ENCODE results near the gene PCSK4. TPM values are rescaled to one million over a fixed set of nuclear protein-coding genes. Genes with fewer than 3 reads are reported as not detected.
A peak's percentile ranks its signal among the peaks of the same experiment; 100 is the strongest.

PCSK4 gene
- total RNA-seq, 1 experiment from 2014 or later, result 11.1 TPM

DNA sequence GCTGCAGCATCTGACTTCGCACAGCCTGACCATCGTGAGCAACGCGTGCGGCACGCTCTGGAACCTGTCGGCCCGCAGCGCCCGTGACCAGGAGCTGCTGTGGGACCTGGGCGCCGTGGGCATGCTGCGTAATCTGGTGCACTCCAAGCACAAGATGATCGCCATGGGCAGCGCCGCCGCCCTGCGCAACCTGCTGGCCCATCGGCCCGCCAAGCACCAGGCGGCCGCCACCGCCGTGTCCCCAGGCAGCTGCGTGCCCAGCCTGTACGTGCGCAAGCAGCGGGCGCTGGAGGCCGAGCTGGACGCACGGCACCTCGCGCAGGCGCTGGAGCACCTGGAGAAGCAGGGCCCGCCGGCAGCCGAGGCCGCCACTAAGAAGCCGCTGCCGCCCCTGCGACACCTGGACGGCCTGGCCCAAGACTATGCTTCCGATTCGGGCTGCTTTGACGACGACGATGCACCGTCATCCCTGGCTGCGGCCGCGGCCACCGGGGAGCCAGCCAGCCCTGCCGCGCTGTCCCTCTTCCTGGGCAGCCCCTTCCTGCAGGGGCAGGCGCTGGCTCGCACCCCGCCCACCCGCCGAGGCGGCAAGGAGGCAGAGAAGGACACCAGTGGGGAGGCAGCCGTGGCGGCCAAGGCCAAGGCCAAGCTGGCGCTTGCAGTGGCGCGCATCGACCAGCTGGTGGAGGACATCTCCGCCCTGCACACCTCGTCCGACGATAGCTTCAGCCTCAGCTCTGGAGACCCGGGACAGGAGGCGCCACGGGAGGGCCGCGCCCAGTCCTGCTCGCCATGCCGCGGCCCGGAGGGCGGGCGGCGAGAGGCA, 24.7 kb downstream of the PCSK4 start:
- BruUV-seq (replicated peaks), result no TSS peak
- no peaks in the 10 kb centered on the region for H3K9me3 ChIP-seq (ENCODE audit: control insufficient read depth in 1 of 2, insufficient read depth in 1 of 2, low read depth in 1 of 2, low read length in 2 of 2)
- DNase-seq (ENCODE audit: low read depth, low spot score) (no peak), ATAC-seq (no peak)
- no peak overlapping the region; the same call in 1 of the 2 replicates for H3K27ac ChIP-seq (ENCODE audit: low read depth, low read length)
- H3K9ac ChIP-seq (ENCODE audit: low read length), result no peak overlapping the region
- H3K9me2 ChIP-seq (ENCODE audit: insufficient read depth), result no peaks in the 10 kb centered on the region
- H3K27me3 ChIP-seq (ENCODE audit: insufficient read depth, low read length), result no peaks in the 10 kb centered on the region
- ChIA-PET CTCF (interaction anchor here (2.2 kb wide), 1 partner anchor 10 kb away, joined by 9 read pairs; no protein-coding TSS in a partner anchor), RAD21 (ENCODE audit: low non-redundant PET in 1 of 2, low total read pairs in 2 of 2, uncharacterized antibody in 2 of 2, unreplicated experiment in 2 of 2) (interaction anchor here in 1 of 2 experiments (0.7 kb wide), 1 partner anchor 197 kb away, joined by 3 read pairs; no protein-coding TSS in a partner anchor), POLR2A (interaction anchor here (2.1 kb wide), 1 partner anchor 10 kb away, joined by 6 read pairs; no protein-coding TSS in a partner anchor)
- intact Hi-C loops (cut with micrococcal nuclease), result no loop called here
- H3K79me2 ChIP-seq (ENCODE audit: insufficient read depth, low read length), result peaks cover 11% of the 10 kb centered on the region; the same call in 1 of the 2 replicates
- no peaks in the 10 kb centered on the region for H4K20me1 ChIP-seq (ENCODE audit: insufficient read depth)
- no peak overlapping the region for H2AFZ ChIP-seq (ENCODE audit: low read depth, low read length, poor library complexity, severe bottlenecking)
- H3K4me3 ChIP-seq (replicated peaks in 1 of 2; ENCODE audit: low read depth in 1 of 2, low read length in 2 of 2), result no peak overlapping the region
- H3K36me3 ChIP-seq (ENCODE audit: control insufficient read depth in 1 of 2, insufficient read depth in 2 of 2, low read length in 2 of 2), result no peaks in the 10 kb centered on the region; a peak in 1 of 4 replicates
- H3K4me1 ChIP-seq (ENCODE audit: control insufficient read depth in 1 of 2, insufficient read depth in 2 of 2, low read length in 2 of 2), result peaks cover 4 to 19% of the 10 kb centered on the region in 2 experiments; a peak in 2 of 4 replicates
- H3K4me2 ChIP-seq (ENCODE audit: low read length), result no peak overlapping the region
- no peak for TF ChIP-seq JUND (IDR thresholded peaks at IDR 0.05)
- TF ChIP-seq, protein P1, sequence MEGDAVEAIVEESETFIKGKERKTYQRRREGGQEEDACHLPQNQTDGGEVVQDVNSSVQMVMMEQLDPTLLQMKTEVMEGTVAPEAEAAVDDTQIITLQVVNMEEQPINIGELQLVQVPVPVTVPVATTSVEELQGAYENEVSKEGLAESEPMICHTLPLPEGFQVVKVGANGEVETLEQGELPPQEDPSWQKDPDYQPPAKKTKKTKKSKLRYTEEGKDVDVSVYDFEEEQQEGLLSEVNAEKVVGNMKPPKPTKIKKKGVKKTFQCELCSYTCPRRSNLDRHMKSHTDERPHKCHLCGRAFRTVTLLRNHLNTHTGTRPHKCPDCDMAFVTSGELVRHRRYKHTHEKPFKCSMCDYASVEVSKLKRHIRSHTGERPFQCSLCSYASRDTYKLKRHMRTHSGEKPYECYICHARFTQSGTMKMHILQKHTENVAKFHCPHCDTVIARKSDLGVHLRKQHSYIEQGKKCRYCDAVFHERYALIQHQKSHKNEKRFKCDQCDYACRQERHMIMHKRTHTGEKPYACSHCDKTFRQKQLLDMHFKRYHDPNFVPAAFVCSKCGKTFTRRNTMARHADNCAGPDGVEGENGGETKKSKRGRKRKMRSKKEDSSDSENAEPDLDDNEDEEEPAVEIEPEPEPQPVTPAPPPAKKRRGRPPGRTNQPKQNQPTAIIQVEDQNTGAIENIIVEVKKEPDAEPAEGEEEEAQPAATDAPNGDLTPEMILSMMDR (IDR thresholded peaks at IDR 0.05 in 2 of 3, conservative IDR thresholded peaks at IDR 0.05 in 1 of 3; ENCODE audit: borderline replicate concordance in 1 of 3, insufficient read depth in 1 of 3, low read depth in 2 of 3, low read length in 2 of 3), result peak in 2 of 3 experiments; percentile 22 to 32; a peak in 4 of 6 replicates

DNA sequence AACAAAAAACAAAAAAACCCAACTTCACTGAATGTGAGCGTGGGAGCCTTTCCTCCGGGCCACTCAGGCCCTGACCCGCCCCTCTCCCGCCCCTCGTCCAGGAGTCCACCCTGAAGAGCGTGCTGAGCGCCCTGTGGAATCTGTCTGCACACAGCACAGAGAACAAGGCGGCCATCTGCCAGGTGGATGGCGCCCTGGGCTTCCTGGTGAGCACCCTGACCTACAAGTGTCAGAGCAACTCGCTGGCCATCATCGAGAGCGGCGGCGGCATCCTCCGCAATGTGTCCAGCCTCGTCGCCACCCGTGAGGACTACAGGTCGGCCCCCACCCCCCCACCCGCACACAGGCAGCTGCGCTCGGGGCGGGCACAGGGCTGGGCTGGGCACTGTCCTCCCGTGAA, 28.3 kb downstream of the PCSK4 start:
- intact Hi-C loops (cut with micrococcal nuclease), result no loop called here
- no peak for DNase-seq (ENCODE audit: low read depth, low spot score)
- TF ChIP-seq ZBTB33 (IDR thresholded peaks at IDR 0.05; ENCODE audit: extremely low read depth, insufficient replicate concordance, low read length) (no peak), ZNF274 (IDR thresholded peaks at IDR 0.05; ENCODE audit: low read depth, low read length) (no peak), EGR1 (IDR thresholded peaks at IDR 0.05; ENCODE audit: low read depth) (no peak), SIN3A (IDR thresholded peaks at IDR 0.05; ENCODE audit: low read depth) (no peak)
- BruUV-seq (replicated peaks), result no TSS peak
- ChIA-PET POLR2A (no interaction called here), CTCF (no interaction called here), RAD21 (ENCODE audit: low non-redundant PET in 1 of 2, low total read pairs in 2 of 2, uncharacterized antibody in 2 of 2, unreplicated experiment in 2 of 2) (no interaction called here)
- ATAC-seq, result no peak
- Histone ChIP-seq H3K4me2 (ENCODE audit: low read length) (no peak overlapping the region), H3K9me2 (ENCODE audit: insufficient read depth) (no peaks in the 10 kb centered on the region), H3K27ac (ENCODE audit: low read depth, low read length) (no peak overlapping the region), H3K4me1 (ENCODE audit: control insufficient read depth in 1 of 2, insufficient read depth in 2 of 2, low read length in 2 of 2) (peaks cover 0 to 15% of the 10 kb centered on the region in 2 experiments; a peak in 2 of 4 replicates), H2AFZ (ENCODE audit: low read depth, low read length, poor library complexity, severe bottlenecking) (no peak overlapping the region), H3K4me3 (replicated peaks in 1 of 2; ENCODE audit: low read depth in 1 of 2, low read length in 2 of 2) (no peak overlapping the region), H3K9me3 (ENCODE audit: control insufficient read depth in 1 of 2, insufficient read depth in 1 of 2, low read depth in 1 of 2, low read length in 2 of 2) (no peaks in the 10 kb centered on the region), H3K27me3 (ENCODE audit: insufficient read depth, low read length) (no peaks in the 10 kb centered on the region), H3K9ac (ENCODE audit: low read length) (no peak overlapping the region), H3K36me3 (ENCODE audit: control insufficient read depth in 1 of 2, insufficient read depth in 2 of 2, low read length in 2 of 2) (peaks cover 0 to 3% of the 10 kb centered on the region in 2 experiments; a peak in 1 of 4 replicates), H4K20me1 (ENCODE audit: insufficient read depth) (no peaks in the 10 kb centered on the region), H3K79me2 (ENCODE audit: insufficient read depth, low read length) (no peaks in the 10 kb centered on the region)
